Measurements from ENCODE around the gene CAPN3.

CAPN3 gene

GRCh38 chr15:42354824-42355223, 4.5 kb upstream of the CAPN3 start:
- H3K4me3 ChIP-seq (ENCODE audit: low read length), result no peak overlapping the region
- DNase-seq (ENCODE audit: low read depth), result no peak
- TF ChIP-seq CTCF (IDR thresholded peaks at IDR 0.05; ENCODE audit: insufficient read depth, low read depth, low read length, missing control alignments), result no peak

GRCh38 chr15:42355291-42355690, 4.0 kb upstream of the CAPN3 start:
- TF ChIP-seq CTCF (IDR thresholded peaks at IDR 0.05; ENCODE audit: insufficient read depth, low read depth, low read length, missing control alignments), result no peak
- no peak for DNase-seq (ENCODE audit: low read depth)

DNA sequence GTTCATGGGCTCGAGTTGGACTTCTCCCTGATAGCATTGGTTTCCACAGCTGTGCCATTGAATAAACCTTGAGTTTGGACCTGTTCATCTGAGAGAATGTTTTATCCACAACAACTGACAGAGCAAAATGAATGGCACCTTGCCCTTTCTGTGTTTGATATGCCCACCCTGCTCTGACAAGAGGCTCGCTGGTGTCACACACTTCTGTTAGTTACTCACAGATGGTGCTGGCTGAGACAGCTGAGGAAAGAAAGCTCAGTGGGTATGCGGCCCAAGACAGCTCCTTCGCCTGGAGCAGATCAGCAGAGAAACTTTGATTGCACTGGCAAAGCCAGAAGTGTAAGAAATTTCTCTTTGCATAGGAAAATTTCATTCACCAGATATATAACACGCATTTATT, 2.5 kb upstream of the CAPN3 start:
- DNase-seq (ENCODE audit: low read depth), result no peak
- no peak for TF ChIP-seq CTCF (IDR thresholded peaks at IDR 0.05; ENCODE audit: insufficient read depth, low read depth, low read length, missing control alignments)

More at GRCh38 chr15:42355291-42355690, 4.0 kb upstream of the CAPN3 start:
- no peak overlapping the region for H3K4me3 ChIP-seq (ENCODE audit: low read length)

DNA sequence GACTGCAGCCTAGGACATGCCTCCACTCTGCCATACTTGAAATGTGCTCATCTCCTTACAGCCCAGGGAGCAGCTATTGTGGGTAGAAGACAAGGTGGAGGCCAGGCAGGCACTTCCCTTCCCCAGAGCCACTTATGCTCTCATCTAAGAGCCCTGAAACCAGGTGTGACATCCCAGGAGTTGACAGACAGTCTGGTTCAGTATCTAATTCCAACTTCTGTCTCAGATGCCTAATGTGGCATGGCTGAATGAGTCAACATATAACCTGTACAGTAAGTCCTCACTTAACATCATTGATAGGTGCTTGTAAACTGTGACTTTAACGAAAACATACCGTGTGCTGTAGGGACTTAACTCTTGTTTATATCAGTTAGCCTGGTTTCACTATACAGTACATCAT, 1.2 kb upstream of the CAPN3 start:
- DNase-seq (ENCODE audit: low read depth), result no peak
- no peak overlapping the region for H3K4me3 ChIP-seq (ENCODE audit: low read length)
- TF ChIP-seq CTCF (IDR thresholded peaks at IDR 0.05; ENCODE audit: insufficient read depth, low read depth, low read length, missing control alignments), result no peak

More for the DNA sequence above, 2.5 kb upstream of the CAPN3 start:
- no peak overlapping the region for H3K4me3 ChIP-seq (ENCODE audit: low read length)

DNA sequence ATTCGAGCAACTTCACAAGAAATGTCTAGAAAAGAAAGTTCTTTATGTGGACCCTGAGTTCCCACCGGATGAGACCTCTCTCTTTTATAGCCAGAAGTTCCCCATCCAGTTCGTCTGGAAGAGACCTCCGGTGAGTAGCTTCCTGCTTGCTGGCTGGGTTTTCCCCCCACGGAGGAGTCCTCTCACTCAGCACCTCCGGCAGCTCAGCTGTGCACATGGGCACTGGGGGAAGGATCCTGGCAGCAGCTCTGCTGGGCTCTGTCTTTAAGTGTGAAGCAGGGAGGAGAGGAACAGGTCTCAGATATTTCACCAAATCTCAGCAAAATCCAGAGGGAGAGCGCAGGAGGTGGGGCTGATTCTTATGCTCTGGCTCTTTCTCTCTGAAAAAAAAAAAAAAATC, 684 bp downstream of the CAPN3 start:
- DNase-seq (ENCODE audit: low read depth), result no peak
- TF ChIP-seq CTCF (IDR thresholded peaks at IDR 0.05; ENCODE audit: insufficient read depth, low read depth, low read length, missing control alignments), result no peak
- no peak overlapping the region for H3K4me3 ChIP-seq (ENCODE audit: low read length)

GRCh38 chr15:42360535-42361112, 1.3 kb downstream of the CAPN3 start:
- DNase-seq (ENCODE audit: low read depth), result no peak
- H3K4me3 ChIP-seq (ENCODE audit: low read length), result no peak overlapping the region
- no peak for TF ChIP-seq CTCF (IDR thresholded peaks at IDR 0.05; ENCODE audit: insufficient read depth, low read depth, low read length, missing control alignments)

DNA sequence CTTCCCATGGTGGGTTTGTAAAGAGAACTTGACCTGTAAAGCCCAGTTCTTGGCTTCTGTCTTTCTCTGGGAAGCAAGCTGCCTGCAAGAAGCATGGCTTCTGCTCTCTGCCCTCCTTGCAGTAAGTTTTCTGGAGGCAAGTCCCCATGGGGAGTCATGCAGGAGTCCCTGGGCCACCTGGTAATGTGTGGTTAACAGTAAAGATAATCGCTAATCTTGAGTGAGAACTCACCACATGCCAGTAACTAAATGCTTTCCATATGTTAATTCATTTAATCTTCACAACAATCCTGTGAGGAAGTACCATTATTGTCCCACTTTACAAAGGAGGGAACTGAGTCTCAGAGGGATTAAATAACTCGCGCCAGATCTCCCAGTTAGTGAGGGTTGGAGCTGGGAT, 4.2 kb downstream of the CAPN3 start:
- TF ChIP-seq CTCF (IDR thresholded peaks at IDR 0.05; ENCODE audit: insufficient read depth, low read depth, low read length, missing control alignments), result no peak
- H3K4me3 ChIP-seq (ENCODE audit: low read length), result no peak overlapping the region
- no peak for DNase-seq (ENCODE audit: low read depth)

All from epithelial cell of esophagus (primary cell).